OCI-LY1 (cell line): ENCODE measurements around the gene NR2F1-AS1.

Experiments used
- H2AFZ ChIP-seq: fragments of 200-600 bp; sonication (generic), shearing (Covaris generic); 2 replicates; pipeline ENCODE4 v1.6.0; 2014; ENCODE audit warnings: antibody characterized with exemption, mild to moderate bottlenecking, low read length
- H3F3A ChIP-seq: fragments of 200-600 bp; sonication (generic), shearing (Covaris generic); 2 replicates; pipeline ENCODE4 v1.6.0; 2014; ENCODE audit warnings: mild to moderate bottlenecking, antibody characterized with exemption, low read length, moderate library complexity; ENCODE audit not compliant: insufficient read depth
- H3K27ac ChIP-seq: fragments of 200-600 bp; sonication (generic); 2 replicates; pipeline ENCODE4 v1.5.1; 2014; ENCODE audit warnings: low read length, mixed run types, mild to moderate bottlenecking, low read depth; ENCODE audit not compliant: poor library complexity, severe bottlenecking
- H3K27me3 ChIP-seq: fragments of 200-600 bp; sonication (generic); 2 replicates; pipeline ENCODE4 v1.6.0; 2014; ENCODE audit warnings: antibody characterized with exemption, mild to moderate bottlenecking, low read length, moderate library complexity; ENCODE audit not compliant: insufficient read depth
- H3K36me3 ChIP-seq: fragments of 200-600 bp; sonication (generic); 2 replicates; pipeline ENCODE4 v1.6.1; 2014; ENCODE audit warnings: mild to moderate bottlenecking, antibody characterized with exemption, low read length, moderate library complexity, mixed read lengths; ENCODE audit not compliant: insufficient read depth
- H3K4me1 ChIP-seq: fragments of 200-600 bp; sonication (generic); 2 replicates; pipeline ENCODE4 v1.5.1; 2014; ENCODE audit warnings: mild to moderate bottlenecking, low read length, moderate library complexity; ENCODE audit not compliant: insufficient read depth, severe bottlenecking
- H3K4me2 ChIP-seq: fragments of 200-600 bp; sonication (generic), shearing (Covaris generic); 2 replicates; pipeline ENCODE4 v1.6.1; 2014; ENCODE audit warnings: low read length
- H3K4me3 ChIP-seq: fragments of 200-600 bp; sonication (generic); 2 replicates; pipeline ENCODE4 v1.5.1; 2014; ENCODE audit warnings: low read length, low read depth, mild to moderate bottlenecking, mixed read lengths; ENCODE audit not compliant: poor library complexity, severe bottlenecking
- H3K79me2 ChIP-seq: fragments of 200-600 bp; shearing (Covaris generic); 2 replicates; pipeline ENCODE4 v1.6.1; 2016; ENCODE audit warnings: mixed run types, low read length, mixed read lengths; ENCODE audit not compliant: insufficient read depth
- H3K9ac ChIP-seq: fragments of 200-600 bp; sonication (generic), shearing (Covaris generic); 2 replicates; pipeline ENCODE4 v1.6.1; 2014; ENCODE audit warnings: mild to moderate bottlenecking, low read length, mixed read lengths
- H3K9me2 ChIP-seq: fragments of 200-600 bp; sonication (generic), shearing (Covaris generic); 2 replicates; pipeline ENCODE4 v1.6.1; 2014; ENCODE audit warnings: low read depth, mild to moderate bottlenecking, low read length, mixed read lengths
- H3K9me3 ChIP-seq: fragments of 200-600 bp; shearing (Covaris generic); 2 replicates; pipeline ENCODE4 v1.6.1; 2014; ENCODE audit warnings: low read length, mixed read lengths
- H4K20me1 ChIP-seq: fragments of 200-600 bp; sonication (generic), shearing (Covaris generic); 2 replicates; pipeline ENCODE4 v1.6.0; 2016; ENCODE audit warnings: mild to moderate bottlenecking, low read length; ENCODE audit not compliant: insufficient read depth
- CTCF ChIP-seq: fragments of 200-600 bp; sonication (generic), shearing (Covaris generic); IDR thresholded peaks from 2 replicates; pipeline ENCODE4 v1.5.1; 2017; ENCODE audit warnings: mild to moderate bottlenecking, antibody characterized with exemption, low read length, moderate library complexity, mixed read lengths
- EZH2 ChIP-seq: fragments of 200-600 bp; sonication (generic), shearing (Covaris generic); IDR thresholded peaks from 2 replicates; pipeline ENCODE4 v1.8.0; 2017; ENCODE audit warnings: borderline replicate concordance, mixed run types, mild to moderate bottlenecking, antibody characterized with exemption, low read length, moderate library complexity, mixed read lengths

NR2F1-AS1 gene

GRCh38 chr5:93569300-93570160, 11.5 kb downstream of the NR2F1-AS1 start:
- H3K36me3 ChIP-seq: no peaks in the 10 kb centered on the region
- no peak overlapping the region for H2AFZ ChIP-seq
- no peak overlapping the region for H3K27ac ChIP-seq
- H3K27me3 ChIP-seq: no peaks in the 10 kb centered on the region
- TF ChIP-seq EZH2: no peak
- TF ChIP-seq CTCF: no peak
- H3K9me3 ChIP-seq: no peaks in the 10 kb centered on the region
- H3K4me3 ChIP-seq: no peak overlapping the region
- H3K4me1 ChIP-seq: no peaks in the 10 kb centered on the region
- no peaks in the 10 kb centered on the region for H4K20me1 ChIP-seq
- H3K9ac ChIP-seq: no peak overlapping the region
- H3K4me2 ChIP-seq: no peak overlapping the region
- no peaks in the 10 kb centered on the region for H3K9me2 ChIP-seq
- no peaks in the 10 kb centered on the region for H3F3A ChIP-seq
- no peaks in the 10 kb centered on the region for H3K79me2 ChIP-seq

- Histone ChIP-seq H3K79me2 (no peaks in the 10 kb centered on the region), H3F3A (no peaks in the 10 kb centered on the region), H3K36me3 (no peaks in the 10 kb centered on the region), H3K27me3 (no peaks in the 10 kb centered on the region), H3K9me3 (no peaks in the 10 kb centered on the region), H3K4me2 (no peak overlapping the region), H3K9me2 (no peaks in the 10 kb centered on the region), H3K27ac (no peak overlapping the region), H2AFZ (no peak overlapping the region), H4K20me1 (no peaks in the 10 kb centered on the region), H3K4me1 (no peaks in the 10 kb centered on the region), H3K9ac (no peak overlapping the region), H3K4me3 (no peak overlapping the region)
- TF ChIP-seq EZH2 (no peak), CTCF (no peak)
Observed at GRCh38 chr5:93567424-93567823, 13.6 kb downstream of the NR2F1-AS1 start.

GRCh38 chr5:93566091-93566490, 14.9 kb downstream of the NR2F1-AS1 start:
- TF ChIP-seq CTCF (no peak), EZH2 (no peak)

More at GRCh38 chr5:93566091-93566490, 14.9 kb downstream of the NR2F1-AS1 start:
- Histone ChIP-seq H3K9me3 (no peaks in the 10 kb centered on the region), H3K79me2 (no peaks in the 10 kb centered on the region), H3K27ac (no peak overlapping the region), H3K36me3 (no peaks in the 10 kb centered on the region), H3K9ac (no peak overlapping the region), H3K4me1 (no peaks in the 10 kb centered on the region), H3K4me3 (no peak overlapping the region), H3K27me3 (no peaks in the 10 kb centered on the region), H3F3A (no peaks in the 10 kb centered on the region), H3K4me2 (no peak overlapping the region), H2AFZ (no peak overlapping the region), H4K20me1 (no peaks in the 10 kb centered on the region), H3K9me2 (no peaks in the 10 kb centered on the region)
